CD8-positive, alpha-beta memory T cell (primary cell): ENCODE measurements around the gene MYLIP. TPM values are rescaled to one million over a fixed set of nuclear protein-coding genes. Genes with fewer than 3 reads are reported as not detected.

Experiments used
- CTCF ChIA-PET: fragments of 350-600 bp; sonication (Branson Sonifier 250); formaldehyde crosslinking; loops from one replicate; lab custom pipeline; 2021; ENCODE audit warnings: antibody characterized with exemption; lab: Charles Lee
- POLR2A ChIA-PET: fragments of 350-600 bp; sonication (Branson Sonifier 250); formaldehyde crosslinking; loops from one replicate; lab custom pipeline; 2021; ENCODE audit warnings: antibody characterized with exemption; lab: Charles Lee
- DNase-seq, 5 donors: peaks; one replicate each; pipeline versions ENCODE4 v3.0.0 to v3.0.0-alpha.2; 2020 to 2022; ENCODE audit warnings: mixed read lengths in 1 of 5
- H3K27ac ChIP-seq: one replicate; pipeline ENCODE4 v1.7.0; 2013; ENCODE audit warnings: low read depth, mild to moderate bottlenecking, low read length, moderate library complexity
- H3K27me3 ChIP-seq: 2 replicates; pipeline ENCODE4 v1.7.0; 2013; ENCODE audit warnings: low read length, mild to moderate bottlenecking; ENCODE audit not compliant: insufficient read depth, poor library complexity, severe bottlenecking
- H3K36me3 ChIP-seq: 2 replicates; pipeline ENCODE4 v1.7.0; 2013; ENCODE audit warnings: mild to moderate bottlenecking, low read length, moderate library complexity; ENCODE audit not compliant: insufficient read depth
- H3K4me1 ChIP-seq: 2 replicates; pipeline ENCODE4 v1.7.0; 2013; ENCODE audit warnings: mild to moderate bottlenecking, low read length, moderate library complexity; ENCODE audit not compliant: insufficient read depth
- H3K4me3 ChIP-seq: 2 replicates; pipeline ENCODE4 v1.7.0; 2013; ENCODE audit warnings: mild to moderate bottlenecking, low read length
- H3K9me3 ChIP-seq: 2 replicates; pipeline ENCODE4 v1.7.0; 2013; ENCODE audit warnings: mild to moderate bottlenecking, low read length
- H3K27ac Mint-ChIP-seq, 8 donors: one replicate each; pipeline ENCODE4 v1.8.0; 2020 to 2021; ENCODE audit warnings: mixed read lengths in 8 of 8, mild to moderate bottlenecking in 6 of 8, inconsistent platforms in 3 of 8, moderate library complexity in 3 of 8
- H3K27me3 Mint-ChIP-seq, 2 donors: one replicate each; pipeline ENCODE4 v1.8.0; 2020 to 2021; ENCODE audit warnings: mixed read lengths in 2 of 2, mild to moderate bottlenecking in 1 of 2, moderate library complexity in 1 of 2
- H3K36me3 Mint-ChIP-seq, 3 donors: one replicate each; pipeline ENCODE4 v1.8.0; 2020 to 2021; ENCODE audit warnings: mixed read lengths in 3 of 3, inconsistent platforms in 1 of 3, mild to moderate bottlenecking in 1 of 3
- H3K4me1 Mint-ChIP-seq, 3 donors: one replicate each; pipeline ENCODE4 v1.8.0; 2020 to 2021; ENCODE audit warnings: mixed read lengths in 3 of 3, inconsistent platforms in 1 of 3, mild to moderate bottlenecking in 1 of 3
- H3K4me3 Mint-ChIP-seq, 7 donors: one replicate each; pipeline ENCODE4 v1.8.0; 2020 to 2021; ENCODE audit warnings: mixed read lengths in 7 of 7, mild to moderate bottlenecking in 6 of 7, moderate library complexity in 4 of 7, inconsistent platforms in 2 of 7
- H3K9me3 Mint-ChIP-seq, 5 donors: one replicate each; pipeline ENCODE4 v1.8.0; 2020 to 2022; ENCODE audit warnings: mixed read lengths in 5 of 5, mild to moderate bottlenecking in 3 of 5, moderate library complexity in 2 of 5, inconsistent platforms in 1 of 5
- polyA plus RNA-seq: library from polyadenylated mRNA; unstranded; fragments of 300-500 nt; fragmentation: Illumina TruSeq; gene quantifications from one replicate; pipeline ENCODE4 v1.2.3, GENCODE V29; 2021
- total RNA-seq, 2 experiments: library from RNA; stranded (reverse); gene quantifications; one replicate each; pipeline ENCODE4 v1.2.3, GENCODE V29; 2021

The MYLIP gene
- total and polyA plus RNA-seq, 3 experiments from 2014 or later, result 7.7 to 78.0 (median 9.0) TPM

DNA sequence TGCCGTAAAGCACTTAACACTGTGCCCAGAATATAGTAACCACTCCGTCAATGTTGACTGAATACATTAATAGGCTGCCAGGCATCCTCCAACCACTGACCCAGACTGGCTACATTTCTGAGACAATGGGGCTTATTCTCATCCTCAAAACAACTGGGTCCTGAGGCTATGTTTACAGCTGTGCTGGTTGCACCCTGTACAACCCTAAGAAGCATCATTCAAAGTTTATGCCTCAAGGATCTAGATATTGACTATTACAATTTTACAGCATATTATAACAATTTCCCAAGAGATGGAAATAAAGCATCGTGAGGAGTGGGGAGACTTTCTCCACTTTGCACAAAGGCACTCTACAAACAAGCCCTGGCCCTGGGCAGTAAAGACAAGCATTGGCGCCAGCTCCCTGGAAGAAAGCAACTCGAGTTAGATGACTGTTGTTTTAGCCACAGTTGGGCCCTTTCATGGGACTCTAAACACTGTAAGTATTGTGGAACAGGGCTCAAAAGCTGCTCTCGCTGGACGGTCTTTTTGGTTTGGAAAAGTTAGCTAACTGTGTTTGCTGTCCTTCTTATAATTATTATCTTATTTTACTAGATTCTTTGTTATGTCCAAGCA, 30.2 kb downstream of the MYLIP start:
- no peaks in the 10 kb centered on the region for H3K36me3 ChIP-seq
- Mint-ChIP-seq H3K27me3 (no peaks in the 10 kb centered on the region), H3K4me3 (no peak overlapping the region), H3K27ac (no peak overlapping the region), H3K4me1 (peaks cover 13 to 22% (median 15%) of the 10 kb centered on the region in 3 donors), H3K9me3 (no peaks in the 10 kb centered on the region), H3K36me3 (peaks cover 6 to 28% (median 10%) of the 10 kb centered on the region in 3 donors)
- no peak for DNase-seq
- H3K4me1 ChIP-seq, result peaks cover 9% of the 10 kb centered on the region
- H3K27ac ChIP-seq, result no peak overlapping the region
- no peaks in the 10 kb centered on the region for H3K27me3 ChIP-seq
- POLR2A ChIA-PET, result no interaction called here
- H3K4me3 ChIP-seq, result no peak overlapping the region
- H3K9me3 ChIP-seq, result no peaks in the 10 kb centered on the region
- CTCF ChIA-PET, result interaction anchor here (0.9 kb wide), 1 partner anchor 23 kb away, joined by 3 read pairs; no protein-coding TSS in a partner anchor

DNA sequence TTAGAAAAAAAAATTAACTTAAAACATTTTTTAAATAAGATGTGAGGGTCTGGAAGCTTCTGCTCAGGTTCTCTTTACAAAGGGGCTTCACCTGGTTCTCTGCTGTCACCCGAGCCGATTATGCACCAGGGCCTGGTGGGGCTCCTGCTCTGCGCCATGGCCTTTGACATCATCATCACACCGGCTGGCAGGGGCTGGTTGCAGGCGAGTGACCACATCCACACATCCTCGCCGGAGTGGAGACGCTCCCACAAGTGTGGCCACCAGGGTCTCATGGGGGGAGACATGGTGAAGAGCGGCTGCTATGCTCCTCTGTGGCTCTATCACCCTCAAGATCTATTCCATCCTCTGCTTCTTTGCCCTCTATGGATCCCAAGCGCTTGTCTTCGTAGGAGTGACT, 31.9 kb downstream of the MYLIP start:
- Histone ChIP-seq H3K27me3 (no peaks in the 10 kb centered on the region), H3K4me3 (no peak overlapping the region), H3K27ac (no peak overlapping the region), H3K4me1 (peaks cover 9% of the 10 kb centered on the region), H3K9me3 (no peaks in the 10 kb centered on the region), H3K36me3 (no peaks in the 10 kb centered on the region)
- Mint-ChIP-seq H3K4me3 (no peak overlapping the region), H3K4me1 (peaks cover 14 to 22% (median 15%) of the 10 kb centered on the region in 3 donors), H3K27me3 (peaks cover under 1 to 3% of the 10 kb centered on the region in 2 donors), H3K9me3 (no peaks in the 10 kb centered on the region), H3K27ac (no peak overlapping the region), H3K36me3 (peaks cover 0 to 10% (median 2%) of the 10 kb centered on the region in 3 donors)
- DNase-seq, result no peak
- POLR2A ChIA-PET, result no interaction called here
- CTCF ChIA-PET, result no interaction called here

DNA sequence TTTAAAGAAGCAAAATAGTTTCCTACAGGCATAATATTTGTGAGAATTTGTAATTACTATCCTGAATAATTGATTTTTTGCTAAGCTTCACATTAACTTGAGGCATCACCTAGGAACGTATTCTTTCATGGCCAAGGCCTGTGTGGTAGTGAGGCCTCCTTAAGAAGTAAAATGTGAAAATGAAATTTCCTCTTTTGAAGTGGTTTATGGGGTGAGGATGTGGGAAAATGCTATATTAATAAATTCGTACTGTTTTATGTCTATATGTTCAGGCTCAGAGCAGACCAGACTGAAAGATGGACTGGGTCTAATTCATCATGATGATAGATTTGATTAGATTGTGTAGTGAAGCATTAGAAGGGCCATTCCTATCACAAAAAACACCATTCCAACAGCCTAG, 33.1 kb downstream of the MYLIP start:
- Mint-ChIP-seq H3K9me3 (no peaks in the 10 kb centered on the region), H3K36me3 (peaks cover 0 to 3% (median 1%) of the 10 kb centered on the region in 3 donors), H3K4me3 (peak overlapping the region in 1 of 7 donors; percentile 28), H3K4me1 (peaks cover 14 to 22% (median 15%) of the 10 kb centered on the region in 3 donors), H3K27me3 (peaks cover 4 to 9% of the 10 kb centered on the region in 2 donors), H3K27ac (peak overlapping the region in 1 of 8 donors; percentile 28)
- no peak overlapping the region for H3K4me3 ChIP-seq
- CTCF ChIA-PET, result no interaction called here
- no peaks in the 10 kb centered on the region for H3K27me3 ChIP-seq
- no peak for DNase-seq
- H3K27ac ChIP-seq, result no peak overlapping the region
- no peaks in the 10 kb centered on the region for H3K9me3 ChIP-seq
- POLR2A ChIA-PET, result no interaction called here
- H3K36me3 ChIP-seq, result no peaks in the 10 kb centered on the region
- H3K4me1 ChIP-seq, result peaks cover 9% of the 10 kb centered on the region

DNA sequence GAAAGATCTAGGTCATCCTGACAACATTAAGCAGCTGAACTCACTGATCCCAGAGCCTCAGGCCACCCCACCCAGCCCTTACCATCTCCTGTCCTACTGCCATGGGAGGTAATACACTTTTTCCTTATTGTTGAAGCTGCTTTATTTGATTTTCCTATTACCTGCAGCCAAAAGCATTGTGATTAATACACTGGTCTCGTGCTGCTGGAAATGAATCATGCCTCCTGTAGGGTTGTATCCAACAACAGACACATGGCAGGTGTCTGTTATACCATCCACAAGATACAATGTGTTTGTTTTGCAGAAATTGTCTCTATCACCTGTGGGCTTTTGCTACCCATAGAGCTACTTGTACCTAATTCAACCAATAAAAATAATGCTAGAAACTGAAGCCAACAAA, 34.2 kb downstream of the MYLIP start:
- Mint-ChIP-seq H3K27me3 (peaks cover 4 to 14% of the 10 kb centered on the region in 2 donors), H3K27ac (no peak overlapping the region), H3K9me3 (no peaks in the 10 kb centered on the region), H3K36me3 (no peaks in the 10 kb centered on the region), H3K4me1 (peaks cover 19 to 25% (median 25%) of the 10 kb centered on the region in 3 donors), H3K4me3 (no peak overlapping the region)
- H3K4me1 ChIP-seq, result peaks cover 12% of the 10 kb centered on the region
- no peak for DNase-seq
- no peak overlapping the region for H3K4me3 ChIP-seq
- H3K9me3 ChIP-seq, result no peaks in the 10 kb centered on the region
- POLR2A ChIA-PET, result interaction anchor here (0.6 kb wide), 1 partner anchor 128 kb away, joined by 3 read pairs; no protein-coding TSS in a partner anchor
- CTCF ChIA-PET, result interaction anchor here (1.1 kb wide), 1 partner anchor 35 kb away, joined by 4 read pairs; the partner anchor contains the start of gene MYLIP
- no peaks in the 10 kb centered on the region for H3K36me3 ChIP-seq
- no peaks in the 10 kb centered on the region for H3K27me3 ChIP-seq
- H3K27ac ChIP-seq, result peak overlapping the region; percentile 6

DNA sequence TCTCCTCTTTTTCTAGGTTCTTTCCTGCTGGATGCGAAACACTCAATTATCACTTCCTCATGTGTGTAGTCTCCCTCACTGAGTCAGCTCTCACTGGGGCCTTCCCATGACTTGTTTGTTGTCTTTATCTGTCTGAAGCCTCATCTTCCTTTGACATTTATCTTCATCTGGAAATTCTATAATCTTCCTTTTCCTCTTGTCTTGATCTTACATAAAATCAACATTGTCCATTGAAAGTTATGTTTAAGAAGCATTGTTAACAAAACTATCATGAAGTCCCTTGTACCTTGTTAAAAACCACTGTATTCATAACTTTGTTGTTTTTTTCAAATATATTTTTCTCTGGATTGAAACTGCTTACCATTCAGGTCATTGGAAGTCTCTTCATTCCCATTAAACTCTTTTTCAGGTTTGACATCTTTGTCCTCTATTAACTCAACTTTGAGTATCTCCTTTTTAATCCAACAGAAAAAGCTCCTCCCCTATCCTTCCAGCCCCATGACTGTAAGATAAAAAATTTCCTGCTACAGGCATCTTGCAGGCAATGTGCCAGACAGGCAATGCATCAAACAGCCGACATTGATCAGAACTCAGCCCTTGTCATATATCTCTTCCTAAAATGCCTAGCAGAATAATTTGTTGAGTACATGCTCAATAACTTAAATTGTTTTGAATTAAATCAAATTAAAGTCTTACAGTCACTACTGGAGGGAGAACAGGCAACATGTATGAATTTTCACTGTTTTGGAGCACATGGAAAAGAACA, 34.8 kb downstream of the MYLIP start:
- no peak for DNase-seq
- no peak overlapping the region for H3K27ac Mint-ChIP-seq
- Histone ChIP-seq H3K4me3 (no peak overlapping the region), H3K9me3 (no peaks in the 10 kb centered on the region), H3K27ac (no peak overlapping the region), H3K27me3 (no peaks in the 10 kb centered on the region), H3K36me3 (no peaks in the 10 kb centered on the region), H3K4me1 (peaks cover 18% of the 10 kb centered on the region)
- peaks cover 25 to 32% (median 32%) of the 10 kb centered on the region in 3 donors for H3K4me1 Mint-ChIP-seq
- H3K4me3 Mint-ChIP-seq, result no peak overlapping the region
- H3K27me3 Mint-ChIP-seq, result peaks cover 4 to 14% of the 10 kb centered on the region in 2 donors
- ChIA-PET POLR2A (no interaction called here), CTCF (interaction anchor here (1.1 kb wide), 1 partner anchor 35 kb away, joined by 4 read pairs; the partner anchor contains the start of gene MYLIP)
- H3K9me3 Mint-ChIP-seq, result no peaks in the 10 kb centered on the region
- H3K36me3 Mint-ChIP-seq, result no peaks in the 10 kb centered on the region

DNA sequence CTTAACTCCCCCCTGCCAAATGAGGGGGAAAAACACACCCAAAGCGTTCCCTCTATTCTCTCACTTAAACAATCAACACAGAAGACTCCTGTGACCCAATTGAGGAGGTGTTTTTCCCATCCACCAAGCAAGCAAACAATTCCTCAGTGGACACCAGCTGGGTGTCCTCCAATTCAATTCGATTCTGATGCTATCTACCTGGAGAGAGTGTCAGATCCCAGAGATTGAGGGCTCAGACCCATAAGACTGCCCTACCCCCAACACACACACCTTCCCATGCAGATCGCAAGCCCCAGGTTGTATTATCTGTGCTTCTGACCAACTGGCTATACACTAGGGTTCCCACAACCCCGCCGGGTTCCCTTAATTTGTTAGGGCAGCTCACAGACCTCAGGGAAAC, 36.8 kb downstream of the MYLIP start:
- Histone ChIP-seq H3K36me3 (no peaks in the 10 kb centered on the region), H3K27me3 (no peaks in the 10 kb centered on the region), H3K4me3 (no peak overlapping the region), H3K4me1 (peaks cover 21% of the 10 kb centered on the region), H3K27ac (no peak overlapping the region), H3K9me3 (no peaks in the 10 kb centered on the region)
- CTCF ChIA-PET, result interaction anchor here (1.1 kb wide), 1 partner anchor 15 kb away, joined by 3 read pairs; no protein-coding TSS in a partner anchor
- H3K36me3 Mint-ChIP-seq, result peaks cover 0 to 3% (median 0%) of the 10 kb centered on the region in 3 donors
- no peaks in the 10 kb centered on the region for H3K9me3 Mint-ChIP-seq
- POLR2A ChIA-PET, result no interaction called here
- H3K27me3 Mint-ChIP-seq, result peaks cover 4 to 15% of the 10 kb centered on the region in 2 donors
- no peak overlapping the region for H3K27ac Mint-ChIP-seq
- DNase-seq, result no peak
- peaks cover 29 to 36% (median 36%) of the 10 kb centered on the region in 3 donors for H3K4me1 Mint-ChIP-seq
- H3K4me3 Mint-ChIP-seq, result no peak overlapping the region

DNA sequence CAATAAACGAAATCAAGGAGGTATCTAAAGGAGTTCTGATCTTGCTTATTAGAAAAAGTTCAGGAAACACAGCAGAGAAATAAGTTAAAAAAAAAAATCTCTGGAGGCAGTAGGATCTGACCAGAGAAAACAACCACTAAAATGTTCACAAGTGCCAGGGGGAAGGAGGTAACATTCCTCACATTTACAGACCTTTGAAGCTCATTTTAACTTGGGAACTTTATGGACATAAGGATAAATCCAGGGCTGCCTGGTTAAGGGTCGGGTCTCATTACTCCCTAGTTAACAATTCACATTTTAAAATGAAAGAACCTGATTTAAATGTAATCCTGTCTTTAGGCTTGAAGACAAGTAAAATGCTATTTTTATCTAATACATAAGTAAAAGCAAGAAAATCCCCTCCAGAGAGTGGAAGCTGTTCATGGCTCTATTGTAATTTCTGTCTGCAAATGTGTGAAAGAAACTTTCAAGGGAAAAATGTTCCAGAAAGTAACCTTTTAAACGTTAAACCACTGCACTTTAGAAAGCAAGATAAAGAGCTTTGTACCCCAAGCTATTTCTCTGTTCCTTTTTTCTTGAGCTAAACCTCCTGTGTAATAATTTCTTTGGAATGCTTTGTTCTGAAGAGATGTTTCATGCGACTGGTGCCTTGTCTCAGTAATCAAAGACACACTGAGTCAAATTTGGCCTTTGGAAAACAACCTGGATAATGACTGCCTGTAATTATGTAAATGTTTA, 38.2 kb downstream of the MYLIP start:
- no peak overlapping the region for H3K27ac Mint-ChIP-seq
- H3K4me1 Mint-ChIP-seq, result peaks cover 22 to 25% (median 24%) of the 10 kb centered on the region in 3 donors
- no peak for DNase-seq
- no peaks in the 10 kb centered on the region for H3K9me3 Mint-ChIP-seq
- Histone ChIP-seq H3K9me3 (no peaks in the 10 kb centered on the region), H3K27me3 (no peaks in the 10 kb centered on the region), H3K4me1 (peaks cover 15% of the 10 kb centered on the region), H3K36me3 (no peaks in the 10 kb centered on the region), H3K4me3 (no peak overlapping the region), H3K27ac (no peak overlapping the region)
- POLR2A ChIA-PET, result no interaction called here
- peaks cover 4 to 19% of the 10 kb centered on the region in 2 donors for H3K27me3 Mint-ChIP-seq
- peaks cover 0 to 3% (median 0%) of the 10 kb centered on the region in 3 donors for H3K36me3 Mint-ChIP-seq
- CTCF ChIA-PET, result interaction anchor here (1.1 kb wide), 1 partner anchor 13 kb away, joined by 3 read pairs; no protein-coding TSS in a partner anchor
- H3K4me3 Mint-ChIP-seq, result no peak overlapping the region
